Right cardiac atrium (tissue), 5 donors: ENCODE measurements around the gene DLG4. TPM values are rescaled to one million over a fixed set of nuclear protein-coding genes. Genes with fewer than 3 reads are reported as not detected.

Experiments used
- ATAC-seq, 2 donors: fragments of 200-7000 bp; cut with Tn5 transposase; one replicate each; pipeline versions ENCODE4 v1.8.0 to v1.9.1; 2020; ENCODE audit warnings: moderate library complexity in 2 of 2, mild to moderate bottlenecking in 1 of 2
- DNase-seq, 3 donors: peaks; one replicate each; pipeline ENCODE4 v3.0.0-alpha.2; 2020
- H3K27ac ChIP-seq: one replicate; pipeline ENCODE4 v1.5.1; 2013; ENCODE audit warnings: mild to moderate bottlenecking, low read length, control low read depth, moderate library complexity
- H3K27me3 ChIP-seq: one replicate; pipeline ENCODE4 v1.6.1; 2013; ENCODE audit not compliant: control insufficient read depth, insufficient read depth
- H3K4me1 ChIP-seq: one replicate; pipeline ENCODE4 v1.6.1; 2013; ENCODE audit warnings: low read length; ENCODE audit not compliant: control insufficient read depth, insufficient read depth
- H3K4me3 ChIP-seq: one replicate; pipeline ENCODE4 v1.5.1; 2013; ENCODE audit warnings: low read length, control low read depth
- H3K9me3 ChIP-seq: one replicate; pipeline ENCODE4 v1.6.1; 2013; ENCODE audit warnings: low read length; ENCODE audit not compliant: control insufficient read depth
- WGBS: extraction: QIAGEN DNeasy Blood & Tissue Kit; methylation state at CpG from one replicate; pipeline ENCODE4 v1.1.7; 2013; 5-methylcytosine and 5-hydroxymethylcytosine counted together
- intact Hi-C, 4 donors: fragments of 100-400 bp; cut with DNase I; formaldehyde crosslinking; loops; one replicate each; pipeline versions ENCODE4 v1.11.0 to v1.14.0; 2022 to 2023
- polyA plus RNA-seq: library from polyadenylated mRNA; stranded (reverse); fragments of 200-250 nt; gene quantifications from one replicate; pipeline ENCODE4 v1.2.3, GENCODE V29; 2013
- total RNA-seq, 4 donors: library from RNA; stranded (reverse); fragmentation: NEBNext Ultra II Directional; extraction: Animal tissue kit (Norgen Biotek cat#: 25700); gene quantifications; one replicate each; pipeline ENCODE4 v1.2.1, GENCODE V29; 2021
- donor health status: healthy with polysubstance abuse.
- donor health status: DM: no; HTN: yes; CAD: no.
- donor health status: DM: no; HTN: no; CAD: no.
- donor health status: DM: no; HTN: yes; CAD: no; lungs with severe emphysema.
- donor health status: DM: yes; HTN: yes; CAD: no.

Gene DLG4
- total and polyA plus RNA-seq, 5 donors = 23.3 to 36.2 (median 30.8) TPM

DNA sequence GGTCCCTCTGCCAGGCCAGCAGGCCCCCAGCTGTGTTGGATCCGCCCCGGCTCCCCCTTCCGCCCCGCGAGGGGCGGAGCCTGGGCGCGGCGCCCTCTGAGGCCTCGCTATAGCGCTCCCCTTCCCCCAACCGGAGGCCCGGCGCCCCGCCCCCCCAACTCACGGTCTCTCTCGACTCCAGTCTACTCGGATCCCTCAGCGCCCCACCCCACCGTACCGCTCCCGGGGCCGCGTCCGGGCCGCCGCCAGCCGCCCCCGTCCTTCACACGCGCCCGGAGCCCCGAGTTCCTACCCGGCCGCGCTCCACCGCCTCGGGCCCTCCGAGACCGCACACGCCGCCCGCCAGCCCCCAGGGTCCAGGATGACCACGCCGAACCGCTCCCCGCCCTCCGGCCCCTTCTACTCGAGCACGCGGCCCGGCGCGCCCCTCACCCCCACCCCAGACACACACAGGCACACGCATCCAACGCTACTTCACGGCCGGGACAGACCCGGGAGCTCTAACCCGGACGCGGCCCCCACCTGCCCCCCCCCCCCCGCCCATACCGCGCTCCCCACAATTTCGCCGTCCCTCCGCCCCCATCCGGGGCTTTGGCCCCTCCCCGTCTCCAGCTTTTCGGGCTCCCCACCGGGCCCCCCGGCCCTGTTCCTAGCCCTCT is 18.3 kb upstream of the DLG4 start:
- peak; percentile 8 to 15 for ATAC-seq
- Histone ChIP-seq H3K4me3 (peak overlapping the region; percentile 97), H3K27ac (peak overlapping the region; percentile 90), H3K9me3 (no peaks in the 10 kb centered on the region), H3K4me1 (peaks cover 11% of the 10 kb centered on the region), H3K27me3 (no peaks in the 10 kb centered on the region)
- peak; percentile 88 to 94 (median 94) for DNase-seq
- intact Hi-C loops = no loop called here
- under 1% methylated on average over 71 of the region's 73 CpGs for WGBS

- no peak for ATAC-seq
- 30% methylated on average over 6 of the region's 6 CpGs for WGBS
- H3K9me3 ChIP-seq = no peaks in the 10 kb centered on the region
- intact Hi-C loops = no loop called here
- H3K27me3 ChIP-seq = no peaks in the 10 kb centered on the region
- peak overlapping the region; percentile 97 for H3K4me3 ChIP-seq
- H3K4me1 ChIP-seq = peaks cover 11% of the 10 kb centered on the region
- H3K27ac ChIP-seq = peak overlapping the region; percentile 50
- DNase-seq = no peak
These were observed 17.7 kb upstream of the DLG4 start for GRCh38 chr17:7237266-7237760.

DNA sequence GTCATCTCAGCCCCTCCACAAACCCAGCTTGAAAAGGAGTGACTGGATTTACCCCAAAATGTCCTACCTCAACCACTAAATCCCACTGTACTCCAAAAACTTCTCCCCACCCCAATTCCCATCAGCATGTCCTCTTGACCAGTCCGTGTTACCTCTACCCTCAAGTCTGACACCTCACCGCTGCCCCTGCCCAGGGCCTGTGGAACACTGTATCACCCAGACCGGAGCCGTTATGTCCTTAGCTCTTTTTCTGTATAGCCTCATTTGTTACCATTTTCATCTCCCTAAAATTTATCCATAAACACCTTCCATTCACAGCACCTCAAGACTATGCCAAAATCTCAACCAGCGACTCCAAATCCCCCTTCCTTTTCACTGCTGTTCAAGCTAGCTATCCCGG is 17.2 kb upstream of the DLG4 start:
- no peak for ATAC-seq
- intact Hi-C loops = no loop called here
- H3K9me3 ChIP-seq = no peaks in the 10 kb centered on the region
- no peak overlapping the region for H3K4me3 ChIP-seq
- 85% methylated on average over 6 of the region's 6 CpGs for WGBS
- DNase-seq = peak in 1 of 3 donors; percentile 23
- H3K27me3 ChIP-seq = no peaks in the 10 kb centered on the region
- H3K4me1 ChIP-seq = peaks cover 11% of the 10 kb centered on the region
- no peak overlapping the region for H3K27ac ChIP-seq

DNA sequence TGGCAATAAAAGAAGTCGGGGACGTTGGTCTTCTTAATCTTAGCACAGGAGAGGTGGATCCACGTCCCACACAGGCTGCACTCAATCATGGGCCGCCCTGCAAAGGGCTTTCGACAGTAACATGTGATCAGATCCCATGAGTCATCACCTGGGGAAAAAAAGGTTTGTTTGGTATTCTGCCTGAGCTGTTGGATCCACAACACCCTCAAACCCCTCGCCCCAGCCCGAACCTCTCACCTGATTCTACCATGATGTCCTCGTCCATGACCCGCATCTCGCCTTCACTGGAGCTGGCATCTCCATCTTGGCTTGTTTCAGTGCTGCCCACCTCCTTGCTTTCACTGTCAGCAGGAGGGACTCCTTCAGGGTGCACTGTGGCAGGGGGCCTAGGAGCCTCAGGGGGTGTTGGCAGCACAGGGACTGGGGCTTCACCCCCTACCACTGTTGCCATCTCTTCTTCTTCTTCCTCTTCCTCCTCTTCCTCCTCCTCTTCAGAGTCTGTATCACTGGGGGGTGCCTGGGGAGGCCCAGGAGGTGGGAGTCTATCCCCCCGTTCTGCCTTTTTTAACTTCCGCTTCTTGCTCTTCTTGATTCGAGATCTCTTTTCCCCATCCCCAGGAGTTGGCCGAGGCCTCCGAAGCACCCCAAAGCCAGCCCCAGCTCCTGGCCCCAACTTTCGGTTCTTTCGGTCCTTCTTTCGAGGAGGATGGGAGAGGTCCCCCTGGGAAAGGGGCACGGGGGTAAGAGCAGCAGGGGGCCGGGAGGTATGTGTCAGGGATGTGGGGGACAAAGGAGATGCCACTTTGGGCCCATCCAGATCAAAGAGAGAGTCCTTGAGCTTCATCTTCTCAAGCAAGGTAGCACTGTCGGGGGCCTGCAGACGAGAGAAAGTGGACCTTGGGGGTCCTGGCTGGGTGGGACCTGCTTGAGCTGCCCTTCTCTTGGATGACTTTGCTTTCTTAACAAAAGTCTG is 16.3 kb upstream of the DLG4 start:
- no peaks in the 10 kb centered on the region for H3K27me3 ChIP-seq
- WGBS = 84% methylated on average over 22 of the region's 22 CpGs
- no peak for ATAC-seq
- H3K4me3 ChIP-seq = no peak overlapping the region
- no peaks in the 10 kb centered on the region for H3K9me3 ChIP-seq
- no peak overlapping the region for H3K27ac ChIP-seq
- intact Hi-C loops = no loop called here
- peak in 1 of 3 donors; percentile 37 for DNase-seq
- peaks cover 8% of the 10 kb centered on the region for H3K4me1 ChIP-seq

DNA sequence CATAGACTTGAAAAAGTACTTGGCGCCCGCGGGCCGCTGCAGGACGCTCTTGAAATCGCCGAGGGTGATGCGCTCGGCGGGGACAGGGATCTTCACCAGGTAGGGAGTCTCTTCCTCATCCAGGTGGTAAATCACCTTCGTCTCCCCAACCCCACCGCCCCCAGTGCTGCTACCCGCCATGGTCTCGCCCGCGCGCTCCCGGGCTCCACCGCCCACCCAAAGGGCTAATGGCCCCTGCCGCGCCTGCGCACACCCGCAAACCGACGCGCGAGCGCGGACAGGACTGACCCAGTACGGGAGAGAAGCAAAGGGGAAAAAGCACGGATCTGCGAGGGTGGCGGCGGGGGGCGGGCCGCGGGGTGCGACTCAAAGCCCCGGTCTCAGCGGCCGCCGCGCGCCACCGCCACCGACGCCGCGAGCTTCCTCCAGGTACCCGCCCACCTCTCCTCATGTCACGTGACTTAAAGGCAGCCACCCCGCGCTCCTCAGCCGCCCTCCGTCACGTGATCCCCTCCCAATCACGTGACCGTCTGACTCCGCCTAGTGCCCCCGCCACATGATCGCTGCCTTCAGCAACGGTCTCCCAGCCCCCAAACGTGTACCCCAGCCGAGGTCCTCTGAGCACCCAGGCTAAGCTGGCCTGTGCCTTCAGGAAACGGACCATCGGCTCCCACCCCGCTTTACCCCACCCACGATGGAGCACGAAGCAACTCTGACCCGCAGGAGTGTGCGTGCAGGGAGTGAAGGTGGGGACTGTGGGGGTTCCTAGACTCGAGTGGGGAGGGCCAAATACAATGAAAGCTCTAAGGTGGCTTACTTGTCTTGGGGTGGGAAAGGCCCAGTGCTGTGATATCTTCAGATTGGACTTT is 14.7 kb upstream of the DLG4 start, which contains the start of gene DVL2:
DVL2 (minus strand) TSS at position 435 of the 869 bp plus-strand sequence; CDS start at position 180, 255 bp downstream.
- Histone ChIP-seq H3K27ac (peak within 1 kb of the TSS; percentile 46), H3K4me3 (peak within 1 kb of the TSS; percentile 63), H3K4me1 (peaks cover 5% of the 10 kb centered on the region), H3K9me3 (no peaks in the 10 kb centered on the region), H3K27me3 (no peaks in the 10 kb centered on the region)
- intact Hi-C loops = no loop called here
- WGBS = under 1% methylated on average over 72 of the region's 72 CpGs
- DNase-seq (peak; percentile 96 to 98 (median 98)), ATAC-seq (peak; percentile 67)

GRCh38 chr17:7233701-7234082 is 14.1 kb upstream of the DLG4 start:
- Histone ChIP-seq H3K9me3 (no peaks in the 10 kb centered on the region), H3K4me3 (peak overlapping the region; percentile 63), H3K27me3 (no peaks in the 10 kb centered on the region), H3K4me1 (peaks cover 5% of the 10 kb centered on the region), H3K27ac (peak overlapping the region; percentile 15)
- intact Hi-C loops = no loop called here
- DNase-seq (no peak), ATAC-seq (peak in 1 of 2 donors; percentile 0)
- under 1% methylated on average over 9 of the region's 9 CpGs for WGBS

DNA sequence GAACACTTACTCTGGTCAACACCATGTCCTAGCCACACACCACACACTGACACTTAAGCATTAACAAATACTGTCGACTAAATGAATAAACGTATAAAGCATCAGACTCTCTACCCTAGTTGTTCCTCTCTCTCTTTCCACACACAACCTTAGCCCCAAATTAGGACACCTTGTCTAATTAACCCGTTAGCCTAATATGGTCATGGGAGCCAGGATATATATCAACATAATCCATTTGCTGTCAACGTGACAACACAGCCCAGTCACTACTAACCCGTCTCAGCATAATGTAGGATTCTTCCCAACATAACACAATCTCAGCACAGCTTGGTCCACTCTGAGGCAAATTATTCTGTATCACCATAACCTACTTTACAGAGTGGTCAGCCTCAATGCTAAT is 12.5 kb upstream of the DLG4 start:
- 73% methylated on average over 5 of the region's 5 CpGs for WGBS
- no peak for ATAC-seq
- Histone ChIP-seq H3K4me1 (peaks cover 3% of the 10 kb centered on the region), H3K27ac (no peak overlapping the region), H3K9me3 (no peaks in the 10 kb centered on the region), H3K27me3 (no peaks in the 10 kb centered on the region), H3K4me3 (no peak overlapping the region)
- DNase-seq = no peak
- intact Hi-C loops = no loop called here

GRCh38 chr17:7229504-7229903 is 9.9 kb upstream of the DLG4 start:
- Histone ChIP-seq H3K9me3 (no peaks in the 10 kb centered on the region), H3K27ac (no peak overlapping the region), H3K27me3 (no peaks in the 10 kb centered on the region), H3K4me1 (peaks cover 3% of the 10 kb centered on the region), H3K4me3 (no peak overlapping the region)
- intact Hi-C loops = no loop called here
- peak in 2 of 3 donors; percentile 34 to 41 for DNase-seq
- no peak for ATAC-seq
- 94% methylated on average over 19 of the region's 19 CpGs for WGBS

DNA sequence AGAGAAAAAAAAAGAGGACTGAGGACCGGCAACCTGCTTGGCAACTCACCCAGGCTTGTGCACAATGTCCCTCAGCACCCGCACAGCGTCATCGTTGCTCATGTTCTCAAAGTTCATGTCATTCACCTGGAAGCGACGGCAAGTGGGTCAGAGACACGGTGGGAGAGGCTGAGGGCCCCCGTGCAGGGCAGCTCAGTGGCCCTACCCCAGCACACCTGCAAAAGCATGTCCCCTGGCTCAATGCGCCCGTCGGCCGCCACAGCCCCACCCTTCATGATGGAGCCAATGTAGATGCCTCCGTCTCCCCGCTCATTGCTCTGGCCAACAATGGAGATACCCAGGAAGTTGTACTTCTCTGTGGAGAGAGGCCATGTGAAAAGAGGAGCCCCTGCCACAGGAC is 9.3 kb upstream of the DLG4 start:
- H3K4me1 ChIP-seq = peaks cover 3% of the 10 kb centered on the region
- WGBS = 91% methylated on average over 14 of the region's 14 CpGs
- H3K9me3 ChIP-seq = no peaks in the 10 kb centered on the region
- no peak overlapping the region for H3K27ac ChIP-seq
- H3K4me3 ChIP-seq = no peak overlapping the region
- DNase-seq (peak in 2 of 3 donors; percentile 35 to 50), ATAC-seq (no peak)
- intact Hi-C loops = no loop called here
- H3K27me3 ChIP-seq = no peaks in the 10 kb centered on the region
